ENCODE data around the gene PRRG2.

Gene PRRG2

GRCh38 chr19:49581007-49581508 is at the start of gene PRRG2:
Gene PRRG2 (plus strand): TSS chr19:49581316. CDS start chr19:49583220, 1,904 bp downstream.
- no peak for DNase-seq (ENCODE audit: low read depth)

- DNase-seq (ENCODE audit: low read depth) = peak; percentile 63
These were observed 47.3 kb upstream of the PRRG2 start for GRCh38 chr19:49533551-49534488.

DNA sequence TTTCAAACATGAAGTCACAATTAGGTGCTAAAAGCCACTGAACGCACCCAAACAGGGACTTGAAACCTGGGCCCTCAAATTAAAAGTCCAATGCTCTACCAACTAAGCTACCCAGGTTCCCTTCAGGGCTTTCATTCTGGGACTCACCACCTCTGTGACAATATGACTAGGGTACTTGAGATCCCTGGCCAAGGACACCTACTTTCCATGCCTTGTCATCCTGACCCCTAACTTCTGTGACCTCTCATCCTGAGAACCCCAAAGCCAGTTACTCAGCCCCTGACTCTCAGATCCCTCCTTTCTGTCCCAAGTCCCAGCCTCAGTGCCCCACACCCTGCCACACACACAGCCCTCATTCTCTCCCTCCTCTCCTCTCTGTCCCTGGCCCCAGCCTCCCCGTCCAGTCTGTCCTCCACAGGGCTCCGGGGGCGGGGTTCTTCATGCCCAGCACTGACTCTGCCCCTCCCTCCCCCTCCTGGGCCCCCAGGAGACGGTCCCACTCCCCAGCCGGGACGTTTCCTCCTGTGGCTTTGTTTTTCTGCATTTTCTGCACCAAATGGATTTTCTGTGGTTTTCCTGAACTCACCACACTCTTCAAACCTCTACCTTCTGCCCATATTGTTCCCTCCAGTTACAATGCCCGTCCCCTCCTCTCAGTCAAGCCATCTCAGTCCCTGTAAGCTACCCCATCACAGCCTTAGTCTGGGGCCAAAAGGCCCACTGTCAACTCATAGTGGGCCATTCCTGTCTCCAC is 46.3 kb upstream of the PRRG2 start:
- no peak for DNase-seq (ENCODE audit: low read depth)

DNA sequence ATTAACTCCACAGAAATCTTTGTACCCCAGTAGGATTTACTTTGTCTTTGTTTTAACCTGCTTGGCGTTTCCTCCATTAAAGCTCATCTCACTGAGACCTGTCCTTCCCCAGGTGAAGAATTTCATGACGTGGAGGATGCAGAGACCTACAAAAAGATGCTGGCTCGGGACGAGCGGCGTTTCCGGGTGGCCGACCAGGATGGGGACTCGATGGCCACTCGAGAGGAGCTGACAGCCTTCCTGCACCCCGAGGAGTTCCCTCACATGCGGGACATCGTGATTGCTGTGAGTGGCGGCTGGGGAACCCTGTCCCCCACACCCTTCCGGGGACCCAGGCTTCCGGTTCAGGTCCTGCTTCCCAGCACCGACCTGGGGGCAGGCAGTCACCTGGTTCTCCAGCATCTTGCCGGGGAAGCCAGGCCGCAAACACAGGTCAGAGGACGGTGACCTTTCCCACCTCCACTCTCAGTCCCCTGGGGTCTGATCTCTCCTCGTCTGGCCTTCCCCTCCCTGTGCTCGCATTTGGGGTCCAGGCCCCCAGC is 44.1 kb upstream of the PRRG2 start:
- DNase-seq (ENCODE audit: low read depth) = no peak

DNA sequence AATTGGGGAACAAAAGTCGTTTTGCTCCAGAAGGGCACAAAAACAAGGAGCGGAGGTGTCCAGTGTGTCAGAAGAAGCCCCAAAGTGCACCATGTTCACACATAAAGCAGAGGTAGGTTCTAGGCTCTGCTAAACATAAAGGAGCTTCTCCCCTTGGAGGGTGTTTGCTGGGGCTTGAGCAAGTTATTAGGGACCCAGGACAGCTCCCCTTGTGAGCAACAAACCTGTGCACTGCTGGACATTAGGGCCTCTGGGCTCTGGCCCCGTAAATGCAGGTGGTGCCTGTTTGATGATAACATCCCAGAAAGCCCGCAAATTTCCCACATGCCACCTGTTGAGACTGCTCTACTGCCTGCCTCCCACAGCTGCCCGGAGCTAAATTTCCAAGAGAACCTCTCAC is 42.5 kb upstream of the PRRG2 start:
- DNase-seq (ENCODE audit: low read depth) = no peak

DNA sequence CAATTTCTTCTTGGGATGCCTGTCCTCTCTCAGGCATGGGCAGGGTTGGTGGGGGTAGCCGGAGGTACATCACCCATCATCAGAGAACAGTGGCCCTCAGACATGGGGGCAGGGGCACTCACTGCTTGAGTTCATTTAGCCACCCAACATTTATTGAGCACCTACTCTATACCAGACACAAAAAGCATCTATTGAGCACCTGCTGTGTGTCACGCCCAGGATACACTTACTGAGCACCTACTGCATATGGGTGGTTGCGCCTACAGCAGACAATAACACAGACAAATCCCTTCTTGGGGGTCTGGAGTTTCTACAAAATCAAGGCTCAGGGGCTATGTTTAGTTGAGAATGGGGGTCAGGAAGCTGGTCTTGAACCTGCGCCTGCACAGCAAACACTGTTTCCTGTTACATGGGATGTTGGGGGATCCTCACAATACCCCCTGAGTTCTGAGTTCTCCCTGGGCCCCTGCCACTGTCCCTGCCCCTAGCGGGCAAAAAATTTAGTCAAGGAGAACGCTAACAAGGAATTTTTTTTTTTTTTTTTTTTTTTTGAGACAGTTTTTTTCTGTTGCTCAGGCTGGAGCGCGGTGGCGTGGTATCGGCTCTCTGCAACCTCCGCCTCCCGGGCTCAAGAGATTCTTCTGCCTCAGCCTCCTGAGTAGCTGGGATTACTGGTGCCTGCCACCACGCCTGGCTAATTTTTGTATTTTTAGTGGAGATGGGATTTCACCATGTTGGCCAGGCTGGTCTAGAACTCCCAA is 41.7 kb upstream of the PRRG2 start:
- DNase-seq (ENCODE audit: low read depth) = no peak

- no peak for DNase-seq (ENCODE audit: low read depth)
These were observed 39.2 kb upstream of the PRRG2 start for GRCh38 chr19:49541914-49542313.

DNA sequence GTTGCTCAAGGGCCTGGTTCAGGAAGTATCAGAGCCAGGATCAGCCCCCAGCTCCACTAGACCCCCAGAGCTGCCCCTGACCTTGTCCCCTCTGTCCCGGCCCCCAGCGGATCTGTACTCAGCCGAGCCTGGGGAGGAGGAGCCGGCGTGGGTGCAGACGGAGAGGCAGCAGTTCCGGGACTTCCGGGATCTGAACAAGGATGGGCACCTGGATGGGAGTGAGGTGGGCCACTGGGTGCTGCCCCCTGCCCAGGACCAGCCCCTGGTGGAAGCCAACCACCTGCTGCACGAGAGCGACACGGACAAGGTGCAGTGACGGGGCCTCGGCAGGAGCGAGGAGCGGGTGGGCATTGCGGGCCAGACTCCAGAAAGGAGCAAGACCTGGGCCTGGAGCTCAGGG is 38.7 kb upstream of the PRRG2 start:
- DNase-seq (ENCODE audit: low read depth) = no peak

- DNase-seq (ENCODE audit: low read depth) = no peak
These were observed 38.1 kb upstream of the PRRG2 start for GRCh38 chr19:49543032-49543431.

GRCh38 chr19:49544154-49544553 is 37.0 kb upstream of the PRRG2 start:
- no peak for DNase-seq (ENCODE audit: low read depth)

DNA sequence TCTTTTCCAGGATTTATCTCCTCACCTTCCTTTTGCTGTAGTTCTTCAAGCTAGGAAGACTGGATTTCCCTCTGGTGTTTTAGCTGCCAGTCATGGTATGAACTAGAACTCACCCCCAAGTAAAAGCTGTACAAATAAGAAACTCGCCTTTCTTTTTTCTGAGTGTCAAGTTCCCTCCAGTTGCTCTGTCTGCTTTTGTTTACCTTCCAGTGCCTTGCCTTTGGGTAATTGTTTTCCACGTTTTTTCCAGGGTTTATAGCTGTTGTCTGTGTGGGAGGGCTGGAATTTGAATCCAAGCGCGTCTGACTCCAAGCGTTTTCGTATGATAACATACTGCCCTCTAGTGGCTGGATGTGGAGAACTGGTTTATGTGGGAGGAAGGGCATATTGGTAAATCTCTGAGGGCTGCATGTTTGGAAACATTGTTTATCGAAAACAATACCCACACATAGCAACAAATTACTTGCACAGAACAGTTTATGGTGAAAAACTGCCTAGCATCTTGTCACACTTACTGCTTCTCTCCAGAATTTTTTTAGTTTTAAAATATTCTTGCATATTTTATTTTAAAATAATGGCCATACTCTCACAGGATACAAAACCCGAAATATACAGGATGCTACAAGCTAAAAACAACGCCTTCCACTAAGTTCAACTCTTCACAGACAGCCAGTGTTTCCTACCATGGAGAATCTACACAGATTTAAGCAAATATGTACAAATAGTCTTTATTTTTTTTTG is 34.1 kb upstream of the PRRG2 start:
- no peak for DNase-seq (ENCODE audit: low read depth)

- no peak for DNase-seq (ENCODE audit: low read depth)
These were observed 32.1 kb upstream of the PRRG2 start for GRCh38 chr19:49549045-49549444.

DNA sequence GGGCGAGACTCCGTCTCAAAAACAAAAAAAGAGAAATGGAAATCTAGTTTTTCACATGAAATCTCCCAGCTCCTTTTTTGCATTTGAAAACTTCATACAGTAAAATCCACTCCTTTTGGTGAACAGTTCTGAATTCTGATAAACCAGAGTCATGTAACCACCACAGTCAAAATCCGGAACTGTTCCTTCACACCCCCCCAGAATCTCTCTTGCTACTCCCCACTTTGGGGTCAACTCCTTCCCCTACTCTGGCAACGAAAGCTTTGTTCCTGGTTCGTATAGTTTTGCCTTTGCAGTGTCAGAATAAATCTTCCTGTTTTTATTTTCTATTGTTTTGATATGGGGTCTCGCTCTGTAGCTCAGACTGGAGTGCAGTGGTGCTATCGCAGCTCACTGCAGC is 29.6 kb upstream of the PRRG2 start:
- DNase-seq (ENCODE audit: low read depth) = no peak

- no peak for DNase-seq (ENCODE audit: low read depth)
These were observed 28.4 kb upstream of the PRRG2 start for GRCh38 chr19:49552749-49553148.

DNA sequence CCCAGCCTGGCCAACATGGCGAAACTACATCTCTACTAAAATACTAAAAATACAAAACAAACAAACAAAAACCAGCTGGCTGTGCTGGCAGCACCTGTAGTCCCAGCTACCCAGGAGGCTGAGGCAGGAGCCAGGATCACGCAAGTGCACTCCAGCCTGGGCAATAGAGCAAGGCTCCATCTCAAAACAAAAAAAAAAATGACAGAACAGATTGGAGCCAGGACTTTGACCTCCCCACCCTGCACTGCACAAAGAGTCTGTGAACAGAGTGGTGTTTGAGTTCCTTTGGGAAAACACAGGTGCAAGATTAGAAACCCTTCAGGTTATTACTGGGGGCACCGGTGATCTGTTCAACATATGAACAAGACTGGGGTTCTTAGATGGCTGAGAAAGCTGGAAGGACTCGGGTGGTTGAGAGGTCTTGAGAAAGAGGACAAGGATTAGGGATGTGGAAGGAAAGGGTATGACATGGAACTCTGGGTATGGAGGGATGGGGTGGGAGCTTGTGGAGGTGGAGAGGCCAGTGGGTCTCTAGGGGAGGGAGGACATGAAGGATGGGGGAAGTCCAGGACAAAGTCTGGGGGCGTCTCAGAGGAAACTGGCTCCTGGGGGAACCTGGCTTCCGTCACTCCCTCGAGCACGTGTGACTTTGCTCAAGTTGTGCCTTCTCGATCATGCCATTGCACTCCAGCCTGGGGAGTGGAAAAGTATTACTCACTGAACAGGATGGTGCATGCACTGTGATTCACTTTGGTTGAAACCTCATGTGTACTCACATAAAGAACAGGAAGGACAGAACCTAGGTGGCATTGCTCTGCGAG is 27.5 kb upstream of the PRRG2 start:
- no peak for DNase-seq (ENCODE audit: low read depth)

DNA sequence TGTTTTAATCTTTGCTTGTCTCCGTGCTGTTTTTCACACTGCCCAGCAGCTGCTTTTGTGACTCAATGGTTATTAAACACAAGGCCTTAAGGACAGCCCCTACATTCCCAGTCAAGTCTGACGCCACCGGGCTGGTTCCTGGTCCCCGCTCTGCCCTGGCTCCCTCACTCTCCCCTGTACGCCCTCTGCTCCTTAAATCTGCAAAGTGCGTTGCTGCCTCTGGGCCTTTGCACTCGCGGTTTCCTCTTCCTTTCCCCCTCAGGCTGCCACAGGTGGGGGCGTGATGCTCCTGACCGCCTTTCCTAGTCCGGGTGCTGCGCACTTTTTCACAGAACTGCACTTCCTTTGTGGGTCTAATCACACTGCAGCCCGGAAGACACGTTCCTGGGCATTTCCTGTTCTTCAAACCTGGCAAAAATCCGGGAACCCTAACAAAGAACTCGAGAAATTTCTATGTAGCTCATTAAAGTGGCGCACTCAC is 26.4 kb upstream of the PRRG2 start:
- DNase-seq (ENCODE audit: low read depth) = no peak

DNA sequence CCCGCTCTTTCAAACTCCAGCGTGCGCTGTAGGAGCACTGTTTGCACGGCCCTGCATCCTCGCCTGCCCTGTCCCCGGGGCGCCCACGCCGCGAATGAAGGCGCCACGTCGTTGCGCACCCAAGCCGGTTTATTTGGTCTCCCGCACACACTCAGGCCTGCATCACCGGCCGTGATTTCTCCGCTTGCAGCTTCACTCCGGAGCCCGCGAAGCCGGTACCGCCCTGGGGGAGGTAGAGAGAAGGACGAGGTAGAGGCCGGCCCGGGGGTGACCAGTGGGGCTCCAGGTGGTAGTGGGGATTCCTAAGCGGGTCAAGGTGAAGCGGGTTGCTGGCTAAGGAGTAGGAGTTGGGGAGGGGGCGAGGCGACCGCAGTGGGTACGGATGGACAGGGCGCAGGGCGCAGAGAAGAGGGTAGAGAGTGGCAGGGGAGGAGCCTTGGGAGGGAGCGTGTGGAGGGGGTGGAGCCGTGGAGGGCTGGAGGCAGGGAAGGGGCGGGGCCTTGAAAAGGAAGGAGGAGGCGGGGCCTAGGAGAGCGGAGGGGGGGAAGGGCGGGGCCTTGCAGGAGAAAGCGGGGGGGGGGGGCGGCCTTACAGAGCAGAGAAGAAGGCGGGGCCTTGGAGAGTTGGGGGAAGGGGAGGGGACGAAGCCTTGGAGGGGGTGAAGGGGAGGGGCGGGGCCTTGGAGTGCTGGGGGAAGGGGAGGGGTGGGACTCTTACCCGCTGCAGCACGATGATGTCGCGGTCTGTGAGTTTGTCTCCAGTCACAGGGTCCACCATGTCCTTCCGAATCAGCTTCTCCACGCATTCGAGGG is 25.3 kb upstream of the PRRG2 start:
- no peak for DNase-seq (ENCODE audit: low read depth)

- no peak for DNase-seq (ENCODE audit: low read depth)
These were observed 24.4 kb upstream of the PRRG2 start for GRCh38 chr19:49556412-49557398.

All from stimulated activated CD8-positive, alpha-beta memory T cell treated with anti-CD3 and anti-CD28 coated beads, Interleukin-15, amount 100 ng/mL, for 24 hours (primary cell).